HEK293 (cell line): ENCODE measurements around the gene KCTD19.

Source experiments
- CTCF ChIA-PET: fragments of 350-600 bp; formaldehyde crosslinking; extraction: SDS; loops from one replicate; lab custom pipeline; 2021; ENCODE audit warnings: antibody characterized with exemption; lab: Yijun Ruan, JAX
- POLR2A ChIA-PET: fragments of 300-600 bp; formaldehyde crosslinking; extraction: SDS; loops from one replicate; lab custom pipeline; 2020; ENCODE audit warnings: antibody characterized with exemption, inconsistent platforms; lab: Yijun Ruan, JAX
- H3K27ac ChIP-seq: fragments of 200-500 bp; sonication (Bioruptor generic); 2 replicates; pipeline ENCODE4 v1.5.1; 2014; ENCODE audit warnings: low read depth, low read length, control low read depth, inconsistent platforms; ENCODE audit errors: extremely low read depth
- H3K36me3 ChIP-seq, 2 experiments: fragments of 200-500 bp in 1 of 2; sonication (Bioruptor generic) in 1 of 2; 1 replicate in 1 of 2; 2 replicates in 1 of 2; pipeline ENCODE4 v1.5.1; 2014 to 2017; ENCODE audit warnings: inconsistent platforms in 2 of 2, low read length in 2 of 2; ENCODE audit not compliant: control insufficient read depth in 2 of 2, insufficient read depth in 1 of 2
- H3K4me1 ChIP-seq: fragments of 200-500 bp; sonication (Bioruptor generic); 2 replicates; pipeline ENCODE4 v1.5.1; 2014; ENCODE audit warnings: mild to moderate bottlenecking, low read length, inconsistent platforms; ENCODE audit not compliant: control insufficient read depth, insufficient read depth
- H3K4me3 ChIP-seq: 2 replicates; pipeline ENCODE4 v1.5.1; 2011; ENCODE audit warnings: low read depth, mild to moderate bottlenecking, control low read depth, low read length, moderate library complexity
- H3K9me3 ChIP-seq: fragments of 200-500 bp; sonication (Bioruptor generic); 2 replicates; pipeline ENCODE4 v1.5.1; 2014; ENCODE audit warnings: low read depth, low read length, inconsistent platforms; ENCODE audit not compliant: control insufficient read depth, insufficient read depth
- GLIS1 ChIP-seq: fragments of 450-650 bp; formaldehyde crosslinking; IDR thresholded peaks from 2 replicates; pipeline ENCODE4 v1.5.1; 2016; ENCODE audit warnings: missing biosample characterization, missing genetic modification characterization
- IKZF3 ChIP-seq: fragments of 450-650 bp; IDR thresholded peaks from 2 replicates; pipeline ENCODE4 v1.5.0; 2018; ENCODE audit warnings: missing biosample characterization, mild to moderate bottlenecking, missing genetic modification characterization, moderate library complexity
- KLF1 ChIP-seq: fragments of 450-650 bp; formaldehyde crosslinking; IDR thresholded peaks from 2 replicates; pipeline ENCODE4 v1.5.1; 2016; ENCODE audit warnings: missing biosample characterization, missing genetic modification characterization
- KLF10 ChIP-seq: fragments of 450-650 bp; IDR thresholded peaks from 2 replicates; pipeline ENCODE4 v1.5.1; 2018; ENCODE audit warnings: missing biosample characterization, mild to moderate bottlenecking, missing genetic modification characterization
- KLF16 ChIP-seq: fragments of 450-650 bp; formaldehyde crosslinking; IDR thresholded peaks from 2 replicates; pipeline ENCODE4 v1.5.1; 2017; ENCODE audit warnings: missing biosample characterization, missing genetic modification characterization
- KLF9 ChIP-seq: fragments of 450-650 bp; formaldehyde crosslinking; IDR thresholded peaks from 2 replicates; pipeline ENCODE4 v1.5.1; 2016; ENCODE audit warnings: missing biosample characterization, missing genetic modification characterization, low read depth
- SCRT2 ChIP-seq: fragments of 450-650 bp; formaldehyde crosslinking; IDR thresholded peaks from 2 replicates; pipeline ENCODE4 v1.5.1; 2016; ENCODE audit warnings: missing biosample characterization, missing genetic modification characterization
- SP2 ChIP-seq: fragments of 450-650 bp; formaldehyde crosslinking; IDR thresholded peaks from 2 replicates; pipeline ENCODE4 v1.5.1; 2016; ENCODE audit warnings: missing biosample characterization, missing genetic modification characterization
- ZBTB8A ChIP-seq: fragments of 450-650 bp; formaldehyde crosslinking; IDR thresholded peaks from 2 replicates; pipeline ENCODE4 v1.5.1; 2016; ENCODE audit warnings: missing biosample characterization, missing genetic modification characterization
- ZNF174 ChIP-seq: fragments of 450-650 bp; formaldehyde crosslinking; IDR thresholded peaks from 2 replicates; pipeline ENCODE4 v1.5.0; 2017; ENCODE audit warnings: missing biosample characterization, mild to moderate bottlenecking, missing genetic modification characterization
- ZNF221 ChIP-seq: fragments of 450-650 bp; formaldehyde crosslinking; IDR thresholded peaks from 2 replicates; pipeline ENCODE4 v1.5.1; 2017; ENCODE audit warnings: missing biosample characterization, missing genetic modification characterization, borderline replicate concordance
- ZNF354C ChIP-seq: fragments of 450-650 bp; formaldehyde crosslinking; IDR thresholded peaks from 2 replicates; pipeline ENCODE4 v1.5.1; 2016; ENCODE audit warnings: missing biosample characterization, missing genetic modification characterization, low read depth, borderline replicate concordance
- ZNF366 ChIP-seq: fragments of 450-650 bp; formaldehyde crosslinking; conservative IDR thresholded peaks from 2 replicates; pipeline ENCODE4 v1.5.1; 2016; ENCODE audit warnings: missing biosample characterization, missing genetic modification characterization
- ZNF426 ChIP-seq: fragments of 450-650 bp; formaldehyde crosslinking; IDR thresholded peaks from 2 replicates; pipeline ENCODE4 v1.5.1; 2017; ENCODE audit warnings: missing biosample characterization, missing genetic modification characterization, mild to moderate bottlenecking, inconsistent platforms, moderate library complexity
- ZNF521 ChIP-seq: fragments of 450-650 bp; formaldehyde crosslinking; IDR thresholded peaks from 2 replicates; pipeline ENCODE4 v1.5.1; 2017; ENCODE audit warnings: missing biosample characterization, mild to moderate bottlenecking, missing genetic modification characterization
- ZNF600 ChIP-seq: fragments of 450-650 bp; formaldehyde crosslinking; IDR thresholded peaks from 2 replicates; pipeline ENCODE4 v1.5.1; 2016; ENCODE audit warnings: missing biosample characterization, missing genetic modification characterization
- ZNF670 ChIP-seq: fragments of 450-650 bp; formaldehyde crosslinking; IDR thresholded peaks from 2 replicates; pipeline ENCODE4 v1.5.1; 2016; ENCODE audit warnings: missing biosample characterization, missing genetic modification characterization, low read depth
- ZSCAN16 ChIP-seq: fragments of 450-650 bp; formaldehyde crosslinking; IDR thresholded peaks from 2 replicates; pipeline ENCODE4 v1.5.1; 2016; ENCODE audit warnings: missing biosample characterization, missing genetic modification characterization
- TF ChIP-seq, protein P1 (sequence below): fragments of 450-650 bp; formaldehyde crosslinking; IDR thresholded peaks from 2 replicates; pipeline ENCODE4 v1.5.1; 2016; ENCODE audit warnings: missing biosample characterization, missing genetic modification characterization

The KCTD19 gene

DNA sequence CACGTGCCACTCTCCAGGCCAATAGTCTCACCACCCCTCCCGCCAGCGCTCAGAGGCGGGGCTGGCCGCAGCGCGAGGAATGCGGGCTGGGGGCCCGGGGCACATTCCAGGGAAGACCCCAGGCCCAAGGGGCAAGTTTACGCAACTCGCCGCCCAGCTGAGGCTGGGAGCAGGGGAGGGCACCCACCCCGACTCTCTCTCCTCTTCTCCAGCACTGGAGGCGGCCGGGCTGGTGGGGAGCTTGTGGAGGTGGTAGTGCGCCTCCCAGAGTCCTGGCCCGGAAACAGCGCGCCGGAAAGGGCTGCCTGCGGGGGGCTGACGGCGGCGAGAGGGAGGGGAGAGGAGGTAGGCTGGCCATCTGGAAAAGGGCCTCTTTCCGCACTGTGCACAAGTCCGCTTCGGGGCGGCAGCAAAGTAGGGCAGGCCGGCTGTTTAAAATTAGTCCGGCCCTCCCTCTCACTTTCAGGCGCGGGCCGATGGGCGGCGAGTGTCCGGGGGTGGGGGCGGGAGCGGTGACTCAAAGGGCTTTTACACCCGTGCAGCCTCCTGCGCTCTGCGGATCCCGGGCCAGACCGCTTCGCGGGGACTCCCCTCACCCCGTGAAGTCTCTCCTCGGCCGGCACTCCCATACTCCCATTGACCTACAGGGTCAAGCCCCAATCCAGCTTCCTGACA is 80.3 kb downstream of the KCTD19 start (continued):
- TF ChIP-seq ZNF366 (tag by site-specific recombination) (peak; percentile 48; the same call in 1 of the 2 replicates), SCRT2 (no peak), ZBTB8A (tag by site-specific recombination) (peak; percentile 89), KLF16 (tag by site-specific recombination) (0 out of 2 replicates have a peak, but pooled peaks have one; percentile 75), IKZF3 (tag by site-specific recombination) (peak; percentile 71), SP2 (tag by site-specific recombination) (peak; percentile 83)
- TF ChIP-seq, protein P1, sequence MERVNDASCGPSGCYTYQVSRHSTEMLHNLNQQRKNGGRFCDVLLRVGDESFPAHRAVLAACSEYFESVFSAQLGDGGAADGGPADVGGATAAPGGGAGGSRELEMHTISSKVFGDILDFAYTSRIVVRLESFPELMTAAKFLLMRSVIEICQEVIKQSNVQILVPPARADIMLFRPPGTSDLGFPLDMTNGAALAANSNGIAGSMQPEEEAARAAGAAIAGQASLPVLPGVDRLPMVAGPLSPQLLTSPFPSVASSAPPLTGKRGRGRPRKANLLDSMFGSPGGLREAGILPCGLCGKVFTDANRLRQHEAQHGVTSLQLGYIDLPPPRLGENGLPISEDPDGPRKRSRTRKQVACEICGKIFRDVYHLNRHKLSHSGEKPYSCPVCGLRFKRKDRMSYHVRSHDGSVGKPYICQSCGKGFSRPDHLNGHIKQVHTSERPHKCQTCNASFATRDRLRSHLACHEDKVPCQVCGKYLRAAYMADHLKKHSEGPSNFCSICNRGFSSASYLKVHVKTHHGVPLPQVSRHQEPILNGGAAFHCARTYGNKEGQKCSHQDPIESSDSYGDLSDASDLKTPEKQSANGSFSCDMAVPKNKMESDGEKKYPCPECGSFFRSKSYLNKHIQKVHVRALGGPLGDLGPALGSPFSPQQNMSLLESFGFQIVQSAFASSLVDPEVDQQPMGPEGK (tag by site-specific recombination): peak; percentile 98

DNA sequence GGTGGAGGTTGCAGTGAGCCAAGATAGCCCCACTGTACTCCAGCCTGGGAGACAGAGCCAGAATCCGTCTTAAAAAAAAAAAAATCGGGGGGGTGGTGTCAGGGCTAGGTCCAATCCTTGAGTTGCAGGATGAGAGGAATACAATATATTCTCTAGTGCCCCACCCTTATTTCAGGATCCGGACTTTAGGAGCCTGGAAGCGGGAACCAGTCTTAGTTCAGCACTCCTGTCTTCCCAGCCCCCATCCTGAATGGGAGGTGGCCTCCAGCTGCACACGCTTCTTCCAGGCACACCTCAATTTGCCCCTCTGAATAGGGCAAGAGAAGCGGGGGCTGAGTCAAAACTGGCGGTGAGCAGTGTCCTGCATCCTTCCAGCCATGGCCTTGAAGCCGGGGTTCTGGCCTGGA is 80.9 kb downstream of the KCTD19 start:
- CTCF ChIA-PET: interaction anchor here (0.6 to 2.3 kb wide), 12 partner anchors 8 to 523 kb away, joined by 3 to 5 read pairs (median 4); partner anchors contain the start of genes KCTD19, LRRC36, TMEM208 and TPPP3
- POLR2A ChIA-PET: interaction anchor here (0.7 to 7.4 kb wide), 6 partner anchors 9 to 232 kb away, joined by 3 to 109 read pairs (median 4); partner anchors contain the start of gene TMEM208
- Histone ChIP-seq H3K9me3 (no peaks in the 10 kb centered on the region), H3K36me3 (peaks cover 0 to 7% of the 10 kb centered on the region in 2 experiments; a peak in 1 of 3 replicates), H3K4me3 (peak overlapping the region; percentile 69), H3K27ac (peak overlapping the region; percentile 75), H3K4me1 (peaks cover 9% of the 10 kb centered on the region)
- TF ChIP-seq ZSCAN16 (tag by site-specific recombination) (no peak), ZNF600 (peak; percentile 67; the same call in 1 of the 2 replicates), ZNF426 (tag by site-specific recombination) (no peak)

DNA sequence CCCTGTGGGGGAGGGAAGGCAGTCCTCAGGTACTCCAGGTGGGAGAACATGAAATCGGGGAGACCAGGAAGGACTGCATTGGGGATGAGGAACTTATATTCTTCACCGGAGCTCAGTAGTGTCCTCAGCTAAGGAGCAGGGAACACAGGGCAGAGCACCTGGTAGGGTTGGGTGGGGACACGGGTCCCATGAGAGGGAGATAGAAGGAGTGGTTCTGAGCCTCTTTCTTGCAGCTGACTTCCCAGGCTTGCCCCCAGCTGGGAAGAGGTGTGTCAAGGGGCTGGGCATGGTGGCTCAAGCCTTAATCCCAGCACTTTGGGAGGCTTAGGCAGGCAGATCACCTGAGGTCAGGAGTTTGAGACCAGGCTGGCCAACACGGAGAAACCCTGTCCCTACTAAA is 81.4 kb downstream of the KCTD19 start:
- ChIA-PET CTCF (interaction anchor here (0.6 to 2.3 kb wide), 6 partner anchors 8 to 287 kb away, joined by 3 to 5 read pairs (median 4); no protein-coding TSS in a partner anchor), POLR2A (interaction anchor here (0.6 to 7.4 kb wide), 3 partner anchors 14 to 26 kb away, joined by 3 to 109 read pairs (median 4); partner anchors contain the start of gene TMEM208)
- peaks cover 0 to 7% of the 10 kb centered on the region in 2 experiments; a peak in 1 of 3 replicates for H3K36me3 ChIP-seq
- no peaks in the 10 kb centered on the region for H3K9me3 ChIP-seq
- TF ChIP-seq ZNF670 (tag by site-specific recombination) (no peak), KLF10 (tag by site-specific recombination) (peak; percentile 47; the same call in 1 of the 2 replicates), KLF9 (tag by site-specific recombination) (peak; percentile 47), ZNF521 (tag by site-specific recombination) (no peak), ZNF174 (tag by site-specific recombination) (no peak), ZNF221 (tag by site-specific recombination) (no peak), ZNF354C (tag by site-specific recombination) (no peak), GLIS1 (tag by site-specific recombination) (peak; percentile 70), KLF1 (tag by site-specific recombination) (peak; percentile 74)
- H3K27ac ChIP-seq: no peak overlapping the region
- H3K4me3 ChIP-seq: no peak overlapping the region
- peaks cover 9% of the 10 kb centered on the region for H3K4me1 ChIP-seq
